BLaER1 treated with 17β-estradiol and CSF1 and Interleukin-3, amounts not matched to agents 10 nM and 100 nM (cell line): ENCODE measurements around the gene HERPUD2.

ENCODE experiments used
- H3K27ac ChIP-seq, 11 experiments: shearing (Covaris generic); formaldehyde crosslinking; 2 replicates each; pipeline ENCODE4 v1.8.1; 2022
- H3K27me3 ChIP-seq, 11 experiments: shearing (Covaris generic); formaldehyde crosslinking; 2 replicates each; pipeline ENCODE4 v1.8.1; 2022
- H3K36me3 ChIP-seq, 11 experiments: shearing (Covaris generic); formaldehyde crosslinking; 2 replicates each; pipeline ENCODE4 v1.8.1; 2022
- H3K4me1 ChIP-seq, 10 experiments: shearing (Covaris generic); formaldehyde crosslinking; 2 replicates each; pipeline ENCODE4 v1.8.1; 2022
- H3K4me2 ChIP-seq, 11 experiments: shearing (Covaris generic); formaldehyde crosslinking; 2 replicates each; pipeline ENCODE4 v1.8.1; 2022
- H3K4me3 ChIP-seq, 10 experiments: shearing (Covaris generic); formaldehyde crosslinking; 2 replicates each; pipeline ENCODE4 v1.8.1; 2022
- H3K9ac ChIP-seq, 11 experiments: shearing (Covaris generic); formaldehyde crosslinking; 2 replicates each; pipeline ENCODE4 v1.8.1; 2022
- H3K9me3 ChIP-seq, 11 experiments: shearing (Covaris generic); formaldehyde crosslinking; replicated peaks in 1 of 11; 2 replicates each; pipeline ENCODE4 v1.8.1; 2022
- H4K20me1 ChIP-seq, 11 experiments: shearing (Covaris generic); formaldehyde crosslinking; 2 replicates each; pipeline ENCODE4 v1.8.1; 2022
- Cebpa-rat ChIP-seq, 11 experiments: shearing (Covaris generic); IDR thresholded peaks; 2 replicates each; pipeline ENCODE4 v1.8.1; 2022

The HERPUD2 gene

GRCh38 chr7:35650751-35651150 lies 44.2 kb downstream of the HERPUD2 start:
- H3K27me3 ChIP-seq, result no peaks in the 10 kb centered on the region
- no peak for TF ChIP-seq Cebpa-rat (IDR thresholded peaks at IDR 0.05)

GRCh38 chr7:35649711-35650110 lies 45.2 kb downstream of the HERPUD2 start:
- H3K4me1 ChIP-seq, result peaks cover 17 to 34% (median 23%) of the 10 kb centered on the region in 10 experiments
- no peak overlapping the region for H3K27ac ChIP-seq
- H3K4me3 ChIP-seq, result no peak overlapping the region
- no peak overlapping the region for H3K9ac ChIP-seq
- H3K36me3 ChIP-seq, result peaks cover 52 to 80% (median 60%) of the 10 kb centered on the region in 11 experiments
- peaks cover 0 to 74% (median 7%) of the 10 kb centered on the region in 11 experiments; a peak in 11 of 22 replicates for H4K20me1 ChIP-seq
- H3K4me2 ChIP-seq, result no peak overlapping the region
- H3K27me3 ChIP-seq, result no peaks in the 10 kb centered on the region
- H3K9me3 ChIP-seq, result peaks cover 27 to 55% (median 45%) of the 10 kb centered on the region in 11 experiments
- no peak for TF ChIP-seq Cebpa-rat (IDR thresholded peaks at IDR 0.05)

More at GRCh38 chr7:35650751-35651150, 44.2 kb downstream of the HERPUD2 start:
- peaks cover 17 to 28% (median 23%) of the 10 kb centered on the region in 10 experiments for H3K4me1 ChIP-seq
- H3K27ac ChIP-seq, result no peak overlapping the region
- H3K4me2 ChIP-seq, result no peak overlapping the region
- peaks cover 34 to 61% (median 53%) of the 10 kb centered on the region in 11 experiments for H3K9me3 ChIP-seq
- H3K4me3 ChIP-seq, result no peak overlapping the region
- H4K20me1 ChIP-seq, result peaks cover 0 to 74% (median 7%) of the 10 kb centered on the region in 11 experiments; a peak in 11 of 22 replicates
- no peak overlapping the region for H3K9ac ChIP-seq
- peaks cover 62 to 90% (median 71%) of the 10 kb centered on the region in 11 experiments for H3K36me3 ChIP-seq

- Histone ChIP-seq H3K4me3 (no peak overlapping the region), H3K4me1 (peaks cover 21 to 41% (median 25%) of the 10 kb centered on the region in 10 experiments), H3K27me3 (no peaks in the 10 kb centered on the region), H3K9me3 (peaks cover 16 to 42% (median 34%) of the 10 kb centered on the region in 11 experiments), H3K4me2 (peak overlapping the region in 2 of 11 experiments; percentile 21 to 49; a peak in 1 of 22 replicates), H3K9ac (no peak overlapping the region), H3K36me3 (peaks cover 40 to 74% (median 52%) of the 10 kb centered on the region in 11 experiments), H4K20me1 (peaks cover 0 to 70% (median 7%) of the 10 kb centered on the region in 11 experiments; a peak in 11 of 22 replicates), H3K27ac (no peak overlapping the region)
- TF ChIP-seq Cebpa-rat (IDR thresholded peaks at IDR 0.05), result no peak
Measured at GRCh38 chr7:35648367-35648766, 46.6 kb downstream of the HERPUD2 start.

- Histone ChIP-seq H3K27ac (peak overlapping the region in 5 of 11 experiments; percentile 3 to 27 (median 9); a peak in 5 of 22 replicates), H3K4me2 (peak overlapping the region; percentile 40 to 71 (median 48)), H4K20me1 (peaks cover 0 to 81% (median 7%) of the 10 kb centered on the region in 11 experiments; a peak in 11 of 22 replicates), H3K9me3 (peaks cover 4 to 30% (median 22%) of the 10 kb centered on the region in 11 experiments), H3K36me3 (peaks cover 35 to 74% (median 45%) of the 10 kb centered on the region in 11 experiments), H3K27me3 (no peaks in the 10 kb centered on the region), H3K4me3 (no peak overlapping the region), H3K4me1 (peaks cover 21 to 41% (median 25%) of the 10 kb centered on the region in 10 experiments), H3K9ac (peak overlapping the region in 2 of 11 experiments; percentile 15 to 44; a peak in 2 of 22 replicates)
- no peak for TF ChIP-seq Cebpa-rat (IDR thresholded peaks at IDR 0.05)
Measured at GRCh38 chr7:35647171-35647574, 47.8 kb downstream of the HERPUD2 start.

- no peak for TF ChIP-seq Cebpa-rat (IDR thresholded peaks at IDR 0.05)
- peak overlapping the region in 5 of 11 experiments; percentile 3 to 27 (median 9); a peak in 4 of 22 replicates for H3K27ac ChIP-seq
- H4K20me1 ChIP-seq, result peaks cover 0 to 83% (median 7%) of the 10 kb centered on the region in 11 experiments; a peak in 11 of 22 replicates
- H3K4me1 ChIP-seq, result peaks cover 21 to 41% (median 25%) of the 10 kb centered on the region in 10 experiments
- no peaks in the 10 kb centered on the region for H3K27me3 ChIP-seq
- H3K9me3 ChIP-seq, result peaks cover 0 to 23% (median 16%) of the 10 kb centered on the region in 11 experiments; a peak in 18 of 22 replicates
- no peak overlapping the region for H3K4me3 ChIP-seq
- peaks cover 28 to 74% (median 39%) of the 10 kb centered on the region in 11 experiments for H3K36me3 ChIP-seq
- H3K9ac ChIP-seq, result peak overlapping the region in 2 of 11 experiments; percentile 15 to 44; a peak in 1 of 22 replicates
- H3K4me2 ChIP-seq, result peak overlapping the region; percentile 40 to 71 (median 48); a peak in 19 of 22 replicates
Measured at GRCh38 chr7:35646289-35647023, 48.5 kb downstream of the HERPUD2 start.

GRCh38 chr7:35645691-35646090 lies 49.2 kb downstream of the HERPUD2 start:
- Histone ChIP-seq H3K27ac (no peak overlapping the region), H3K36me3 (peaks cover 20 to 70% (median 33%) of the 10 kb centered on the region in 11 experiments), H4K20me1 (peaks cover 0 to 84% (median 6%) of the 10 kb centered on the region in 11 experiments; a peak in 11 of 22 replicates), H3K4me3 (no peak overlapping the region), H3K9me3 (peaks cover 0 to 15% (median 8%) of the 10 kb centered on the region in 11 experiments; a peak in 16 of 22 replicates), H3K9ac (no peak overlapping the region), H3K27me3 (no peaks in the 10 kb centered on the region), H3K4me2 (no peak overlapping the region), H3K4me1 (peaks cover 21 to 41% (median 25%) of the 10 kb centered on the region in 10 experiments)
- TF ChIP-seq Cebpa-rat (IDR thresholded peaks at IDR 0.05), result no peak

- Histone ChIP-seq H3K27me3 (no peaks in the 10 kb centered on the region), H4K20me1 (peaks cover 0 to 15% (median 0%) of the 10 kb centered on the region in 11 experiments; a peak in 3 of 22 replicates), H3K27ac (no peak overlapping the region), H3K4me1 (no peaks in the 10 kb centered on the region), H3K9me3 (no peaks in the 10 kb centered on the region), H3K9ac (no peak overlapping the region), H3K4me2 (no peak overlapping the region), H3K4me3 (no peak overlapping the region), H3K36me3 (peaks cover 45 to 68% (median 66%) of the 10 kb centered on the region in 11 experiments)
- TF ChIP-seq Cebpa-rat (IDR thresholded peaks at IDR 0.05), result no peak
Measured at GRCh38 chr7:35630024-35630972, 64.6 kb downstream of the HERPUD2 start.
